T47D (cell line): Measurements from ENCODE around the gene TSEN2.

Experiments
- DNase-seq, 2 experiments: peaks; one replicate each; pipeline versions ENCODE4 v3.0.0 to v3.0.0-alpha.2; 2011 to 2012; ENCODE audit warnings: low read depth in 1 of 2, low spot score in 1 of 2
- JUND ChIP-seq: IDR thresholded peaks from 2 replicates; pipeline ENCODE4 v1.6.1; 2012; ENCODE audit warnings: low read depth
- in situ Hi-C: cut with HindIII; loops from 2 replicates; pipeline ENCODE4 v1.10.0; 2016; ENCODE audit warnings: low sequenced_read_pairs, low pct_unique_long_range_greater_than_20kb

Gene TSEN2

DNA sequence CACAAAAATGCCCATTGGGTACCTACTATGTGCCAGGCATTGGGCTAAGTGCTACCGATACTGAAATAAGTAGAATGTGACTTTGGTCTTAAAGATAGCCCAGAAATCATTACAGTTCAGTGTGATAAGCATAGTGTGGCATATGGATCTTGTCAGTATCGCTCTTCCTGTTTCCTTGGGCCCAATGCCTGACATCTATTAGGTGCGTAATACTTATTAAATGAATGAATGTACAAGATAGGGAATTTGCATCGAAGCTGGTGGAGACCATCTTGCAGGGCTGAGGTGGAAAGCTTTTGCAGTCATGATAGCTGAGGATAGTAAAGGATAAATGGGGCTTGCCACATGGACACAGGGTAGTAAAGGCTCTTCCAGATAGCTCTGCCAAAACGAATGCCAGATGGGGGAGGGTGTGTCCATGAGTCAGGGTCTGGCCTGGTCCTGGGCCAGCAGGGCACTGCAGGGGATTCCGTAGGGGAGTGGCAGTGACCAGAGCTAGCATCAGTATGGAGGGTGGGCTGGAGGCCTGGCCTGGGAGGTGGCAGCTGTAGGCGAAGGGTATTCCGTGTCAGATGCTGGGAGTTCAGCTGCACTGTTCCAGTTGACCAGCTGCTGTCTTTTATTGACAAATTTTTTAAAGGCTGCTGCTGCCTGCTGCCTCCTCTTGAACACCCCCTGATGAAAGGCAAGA lies 23.5 kb downstream of the TSEN2 start:
- in situ Hi-C loops: no loop called here
- no peak for DNase-seq
- TF ChIP-seq JUND: no peak

GRCh38 chr3:12508291-12508700 lies 24.0 kb downstream of the TSEN2 start:
- no peak for DNase-seq
- in situ Hi-C loops: no loop called here
- TF ChIP-seq JUND: no peak

DNA sequence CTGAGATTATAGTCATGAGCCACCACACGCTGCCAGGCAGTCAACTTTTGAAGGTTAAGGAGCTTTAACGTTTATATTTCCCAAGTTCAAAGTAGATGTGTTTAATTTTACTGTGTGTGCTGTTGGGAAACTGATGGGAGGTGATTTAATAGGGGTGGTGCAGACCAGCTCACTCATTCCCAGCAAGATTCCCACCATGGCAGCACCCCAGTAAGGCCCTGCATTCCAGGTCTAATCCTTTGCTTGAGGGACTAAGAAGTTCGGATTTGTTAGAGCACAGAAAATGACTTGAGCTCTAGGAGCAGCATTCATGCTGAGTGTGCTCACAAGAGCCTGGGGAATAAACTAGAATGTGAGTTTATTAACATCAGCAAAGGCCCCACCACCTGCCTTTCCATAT lies 25.2 kb downstream of the TSEN2 start:
- in situ Hi-C loops: no loop called here
- no peak for TF ChIP-seq JUND
- no peak for DNase-seq

GRCh38 chr3:12512534-12513118 lies 28.3 kb downstream of the TSEN2 start:
- TF ChIP-seq JUND: no peak
- no peak for DNase-seq
- in situ Hi-C loops: no loop called here

GRCh38 chr3:12513694-12514446 lies 29.6 kb downstream of the TSEN2 start:
- TF ChIP-seq JUND: no peak
- DNase-seq: no peak
- in situ Hi-C loops: no loop called here

DNA sequence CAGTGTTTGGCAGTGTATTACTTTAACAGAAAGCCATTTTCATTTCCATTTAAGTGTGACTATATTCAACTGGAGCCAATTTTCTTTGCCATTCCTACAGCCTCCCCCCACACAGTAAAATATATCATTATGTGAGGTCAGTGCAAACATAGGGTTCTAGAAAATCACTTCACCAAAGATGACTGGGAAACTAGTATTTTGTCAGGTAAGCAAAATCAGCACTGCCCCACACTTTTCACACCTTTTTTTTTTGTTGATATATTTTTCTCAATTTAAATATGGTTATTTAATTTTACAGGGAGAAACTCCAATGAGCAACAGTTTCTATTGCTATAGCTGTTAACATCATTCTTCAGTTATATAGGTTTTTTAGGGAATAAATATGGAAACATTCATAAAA lies 31.4 kb downstream of the TSEN2 start:
- DNase-seq: no peak
- in situ Hi-C loops: no loop called here
- no peak for TF ChIP-seq JUND

DNA sequence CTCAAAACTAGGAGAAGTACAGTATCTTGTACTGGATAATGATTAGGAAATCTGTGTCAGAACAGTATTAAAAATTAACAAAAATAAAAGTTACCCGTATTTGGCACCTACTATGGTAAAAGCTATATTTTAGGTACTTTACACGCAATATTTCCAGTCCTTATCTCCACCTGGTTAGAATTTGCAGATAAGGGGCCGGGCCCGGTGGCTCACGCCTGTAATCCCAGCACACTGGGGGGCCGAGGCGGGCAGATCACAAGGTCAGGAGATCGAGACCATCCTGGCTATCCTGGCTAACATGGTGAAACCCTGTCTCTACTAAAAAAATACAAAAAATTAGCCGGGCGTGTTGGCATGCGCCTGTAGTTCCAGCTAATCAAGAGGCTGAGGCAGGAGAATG lies 32.6 kb downstream of the TSEN2 start:
- in situ Hi-C loops: no loop called here
- TF ChIP-seq JUND: no peak
- no peak for DNase-seq

GRCh38 chr3:12518261-12519028 lies 34.2 kb downstream of the TSEN2 start:
- DNase-seq: no peak
- no peak for TF ChIP-seq JUND
- in situ Hi-C loops: no loop called here

DNA sequence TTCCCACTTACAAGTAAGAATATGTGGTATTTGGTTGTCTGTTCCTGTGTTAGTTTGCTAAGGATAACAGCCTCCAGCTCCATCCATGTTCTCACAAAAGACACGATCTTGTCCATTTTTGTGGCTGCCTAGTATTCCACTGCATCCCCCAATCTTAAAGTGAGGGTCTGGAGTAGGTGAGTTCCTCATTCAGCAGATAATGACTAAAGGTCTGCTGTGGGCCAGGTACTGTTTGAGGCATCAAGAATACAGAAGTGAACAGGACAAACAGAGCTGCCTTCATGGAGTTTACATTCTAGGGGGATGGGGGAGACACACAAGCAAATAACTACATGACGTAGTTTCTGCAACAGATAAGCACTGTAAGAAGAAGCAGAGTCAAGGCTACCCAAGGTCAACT lies 36.7 kb downstream of the TSEN2 start:
- no peak for TF ChIP-seq JUND
- in situ Hi-C loops: no loop called here
- DNase-seq: no peak

DNA sequence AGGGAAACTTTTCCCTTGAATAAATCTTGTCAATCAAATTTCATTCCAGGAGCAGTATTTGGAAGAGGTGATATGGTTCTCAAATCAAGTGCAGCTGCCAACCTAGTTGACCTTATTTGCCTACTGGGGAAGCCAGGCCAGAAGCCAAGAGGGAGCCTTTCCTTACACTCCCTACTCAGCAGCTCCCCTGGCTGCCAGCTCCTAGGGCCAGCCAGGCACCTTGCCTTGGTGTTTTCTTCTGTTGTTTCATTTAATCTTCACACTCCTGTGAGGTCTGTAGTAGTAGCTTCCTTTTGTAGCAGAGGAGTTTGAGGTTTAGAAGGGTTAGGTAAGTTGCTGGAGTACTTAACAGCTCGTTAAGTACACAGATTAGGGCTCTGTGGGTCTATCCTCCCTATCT lies 38.4 kb downstream of the TSEN2 start:
- no peak for DNase-seq
- in situ Hi-C loops: no loop called here
- TF ChIP-seq JUND: no peak

DNA sequence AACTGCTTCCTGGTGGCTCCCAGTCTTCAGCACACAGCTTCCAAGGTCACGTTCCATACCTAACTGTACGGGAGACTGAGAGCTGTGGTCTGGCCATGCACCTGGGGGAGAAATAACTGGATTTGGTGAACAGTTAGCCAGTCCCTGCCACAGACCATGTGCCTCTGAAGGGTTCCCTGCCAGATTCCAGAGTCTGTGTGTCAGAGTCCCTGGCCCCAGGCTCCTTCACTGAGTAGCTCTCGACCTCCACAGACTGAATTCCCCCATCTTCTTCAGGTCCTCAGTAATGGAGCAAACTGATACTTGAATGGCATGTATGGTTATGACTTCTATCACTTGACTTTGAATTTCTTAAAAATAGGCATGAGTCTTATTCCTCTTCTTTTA lies 43.5 kb downstream of the TSEN2 start:
- DNase-seq: no peak
- no peak for TF ChIP-seq JUND
- in situ Hi-C loops: no loop called here

DNA sequence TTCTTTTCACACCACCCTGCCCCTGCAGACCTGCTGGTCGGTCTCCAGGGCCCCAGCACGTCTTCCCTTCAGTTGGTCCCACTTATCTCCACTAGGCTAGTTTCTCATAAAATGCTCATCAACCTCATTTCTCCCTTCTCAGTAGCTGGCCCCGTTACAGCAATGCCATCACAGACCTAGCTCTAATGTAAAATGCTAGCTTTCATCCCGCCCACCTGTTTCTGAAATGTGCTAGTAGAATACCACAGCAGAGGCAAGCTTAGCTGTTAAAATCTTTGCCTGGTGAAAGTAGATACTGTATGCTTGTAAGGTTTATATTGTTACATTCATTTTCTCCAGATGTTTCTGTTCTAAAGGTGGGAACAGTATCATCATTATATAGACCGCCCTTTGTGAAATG lies 47.9 kb downstream of the TSEN2 start:
- in situ Hi-C loops: no loop called here
- no peak for DNase-seq
- TF ChIP-seq JUND: no peak

- no peak for DNase-seq
- in situ Hi-C loops: no loop called here
- TF ChIP-seq JUND: no peak
These were observed 52.1 kb downstream of the TSEN2 start for GRCh38 chr3:12536423-12536822.
